Stimulated activated CD8-positive, alpha-beta memory T cell treated with anti-CD3 and anti-CD28 coated beads, Interleukin-7, amount 100 ng/mL, for 48 hours (primary cell): Measurements from ENCODE around the gene PDPR.
"Not testable (repeated sequence)": the region's sequence is repeated elsewhere in the genome, so short reads cannot be mapped to it uniquely, and the experiment has no call there.

Experiments used
- DNase-seq, 2 donors: peaks; one replicate each; pipeline ENCODE4 v3.0.0-alpha.2; 2020; ENCODE audit warnings: low read depth in 1 of 2; ENCODE audit errors: extremely low read depth in 1 of 2

Gene PDPR

DNA sequence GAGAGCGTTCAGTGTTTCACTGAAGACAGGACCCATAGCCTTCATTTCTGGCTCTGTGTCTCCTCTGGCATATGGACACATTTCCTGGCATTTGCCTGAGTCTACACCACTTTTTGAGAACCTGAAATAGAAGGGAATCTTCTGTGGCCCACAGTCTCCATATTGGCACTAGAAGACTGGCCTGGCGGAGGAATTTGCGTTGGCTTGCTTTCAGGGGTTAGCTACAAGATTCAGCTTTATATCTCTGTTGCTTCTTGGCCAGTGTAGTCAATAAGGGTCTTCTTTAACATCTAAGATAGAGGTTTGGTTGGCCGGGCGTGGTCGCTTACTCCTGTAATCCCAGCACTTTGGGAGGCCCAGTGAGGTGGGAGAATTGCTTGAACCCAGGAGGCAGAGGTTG is 46.7 kb downstream of the PDPR start:
- DNase-seq = no peak

DNA sequence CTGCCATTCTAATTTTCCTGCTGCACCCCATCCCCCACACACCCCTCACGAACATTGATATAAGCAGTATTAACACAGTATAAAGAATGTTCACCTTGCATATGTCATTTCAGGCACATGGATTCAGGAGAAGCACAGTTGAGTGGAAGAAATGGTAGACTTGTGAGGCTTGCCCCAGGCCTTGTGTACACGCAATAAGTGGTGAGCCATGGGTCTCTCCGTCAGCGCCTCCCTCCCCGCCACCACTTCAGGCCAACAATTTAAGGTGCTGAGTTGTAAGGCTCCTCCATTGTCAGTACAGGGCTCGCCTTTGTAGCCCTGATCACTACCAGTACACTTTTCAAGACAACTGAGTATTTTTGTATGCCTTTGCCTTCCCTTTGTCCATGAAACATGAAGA is 47.2 kb downstream of the PDPR start:
- DNase-seq = no peak

DNA sequence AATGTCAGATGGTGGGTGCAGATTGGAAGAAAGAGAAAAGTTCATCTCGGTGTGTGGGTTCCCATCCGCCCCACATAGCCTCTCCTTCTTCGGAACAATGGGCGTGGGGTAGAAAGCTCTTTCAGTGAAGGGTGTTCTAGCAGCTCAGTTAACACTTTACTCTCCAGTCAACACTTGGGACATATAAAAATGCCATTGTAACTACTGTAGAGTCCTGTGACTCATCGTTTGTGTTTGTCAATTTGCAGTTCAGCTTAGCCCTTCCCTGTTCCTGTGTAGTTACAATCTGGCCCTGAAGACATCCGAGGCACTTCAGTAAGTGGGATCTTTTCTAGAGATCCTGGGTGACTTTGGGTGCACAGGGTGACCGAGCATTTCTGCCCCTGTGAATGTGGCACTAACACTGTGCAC is 47.9 kb downstream of the PDPR start:
- DNase-seq = no peak

GRCh38 chr16:70163596-70163995 is 49.5 kb downstream of the PDPR start:
- no peak for DNase-seq

GRCh38 chr16:70166688-70167087 is 52.6 kb downstream of the PDPR start:
- DNase-seq = not testable (repeated sequence)

GRCh38 chr16:70173212-70173837 is 59.2 kb downstream of the PDPR start, which contains the start of gene CLEC18C:
CLEC18C (plus strand) TSS chr16:70173787; CDS start chr16:70174279, 492 bp downstream.
- DNase-seq = not testable (repeated sequence)

DNA sequence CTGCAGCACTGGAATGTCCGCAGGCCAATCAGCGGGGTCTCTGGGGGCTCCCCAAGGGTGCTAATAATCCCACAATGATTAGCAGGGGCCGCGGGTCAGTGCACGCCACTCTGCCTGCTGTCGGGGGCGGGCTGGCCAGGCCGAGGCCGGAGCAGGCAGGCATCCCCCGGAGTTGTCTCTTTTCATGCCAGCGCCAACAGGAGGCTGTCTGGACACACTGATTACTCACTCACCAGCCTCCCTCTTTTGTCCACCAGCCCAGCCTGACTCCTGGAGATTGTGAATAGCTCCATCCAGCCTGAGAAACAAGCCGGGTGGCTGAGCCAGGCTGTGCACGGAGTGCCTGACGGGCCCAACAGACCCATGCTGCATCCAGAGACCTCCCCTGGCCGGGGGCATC is 59.8 kb downstream of the PDPR start:
- not testable (repeated sequence) for DNase-seq

GRCh38 chr16:70174387-70174932 is 60.3 kb downstream of the PDPR start:
- DNase-seq = not testable (repeated sequence)

DNA sequence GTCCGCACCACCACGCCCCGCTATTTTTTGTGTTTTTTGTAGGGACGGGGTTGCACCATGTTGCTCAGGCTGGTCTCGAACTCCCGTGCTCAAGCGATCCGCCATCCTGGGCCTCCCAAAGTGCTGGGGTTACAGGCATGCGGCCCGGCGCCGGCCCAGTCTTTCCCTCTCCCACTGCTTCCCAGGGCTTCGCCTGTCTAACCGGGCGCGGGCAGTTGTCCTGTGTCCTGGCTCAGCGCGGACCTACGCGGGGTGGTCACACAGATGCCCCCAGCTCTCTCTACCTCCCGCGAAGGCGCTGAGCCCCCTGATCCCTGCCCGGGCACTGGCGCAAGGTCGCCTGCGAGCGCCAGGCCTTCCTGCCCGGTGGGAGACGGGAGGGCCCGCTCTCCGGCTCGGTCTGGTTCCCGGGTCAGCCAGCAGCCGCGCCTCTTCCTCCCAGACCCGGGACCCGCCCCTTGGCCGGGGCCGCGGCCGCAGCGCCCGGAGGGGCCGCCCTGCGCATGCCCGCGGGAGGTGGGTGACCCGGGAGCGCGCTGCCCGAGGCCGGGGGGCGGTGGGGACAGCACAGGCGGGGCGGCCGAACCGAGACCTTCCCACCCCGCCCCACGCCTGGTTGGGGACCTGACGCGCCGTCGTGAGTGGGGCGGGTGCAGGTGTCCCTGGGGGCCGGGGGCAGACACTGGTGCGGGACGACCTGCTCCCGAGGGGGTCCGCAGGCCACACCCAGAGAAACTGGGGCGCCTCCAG is 73.9 kb downstream of the PDPR start:
- DNase-seq = not testable (repeated sequence)

- not testable (repeated sequence) for DNase-seq
Observed at GRCh38 chr16:70188608-70188915, 74.4 kb downstream of the PDPR start.

GRCh38 chr16:70190574-70190973 is 76.4 kb downstream of the PDPR start:
- DNase-seq = not testable (repeated sequence)

DNA sequence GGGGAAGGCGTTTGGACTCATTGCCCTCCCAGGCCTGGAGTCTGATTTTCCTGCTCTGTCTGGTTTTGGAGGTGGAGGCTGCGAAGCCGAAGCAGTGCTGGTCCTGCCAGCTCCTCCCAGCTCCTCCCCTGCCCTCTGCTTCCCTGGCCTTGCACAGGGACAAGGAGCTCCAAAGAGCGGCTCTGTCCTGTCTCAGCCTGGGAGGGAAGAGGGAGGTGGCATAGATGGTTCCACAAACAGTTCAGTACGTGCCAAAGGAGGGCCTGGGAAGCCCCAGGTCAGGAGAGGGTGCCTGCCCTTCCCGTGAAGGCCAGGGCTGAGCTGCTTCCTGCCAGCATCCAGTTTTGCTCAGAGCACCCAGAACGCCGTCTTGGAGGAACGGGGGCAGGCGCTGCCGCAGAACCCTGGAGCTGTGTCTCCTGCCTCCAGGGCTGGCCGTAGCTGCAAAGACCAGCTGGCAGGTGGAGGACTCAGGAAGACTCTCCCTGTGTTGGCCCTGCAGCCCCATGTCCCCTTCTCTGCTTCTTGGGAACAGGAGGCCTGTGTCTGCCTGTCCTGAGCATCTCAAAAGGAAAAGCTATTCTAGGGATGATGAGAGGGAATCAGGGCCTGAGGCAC is 82.7 kb downstream of the PDPR start:
- DNase-seq = not testable (repeated sequence)

DNA sequence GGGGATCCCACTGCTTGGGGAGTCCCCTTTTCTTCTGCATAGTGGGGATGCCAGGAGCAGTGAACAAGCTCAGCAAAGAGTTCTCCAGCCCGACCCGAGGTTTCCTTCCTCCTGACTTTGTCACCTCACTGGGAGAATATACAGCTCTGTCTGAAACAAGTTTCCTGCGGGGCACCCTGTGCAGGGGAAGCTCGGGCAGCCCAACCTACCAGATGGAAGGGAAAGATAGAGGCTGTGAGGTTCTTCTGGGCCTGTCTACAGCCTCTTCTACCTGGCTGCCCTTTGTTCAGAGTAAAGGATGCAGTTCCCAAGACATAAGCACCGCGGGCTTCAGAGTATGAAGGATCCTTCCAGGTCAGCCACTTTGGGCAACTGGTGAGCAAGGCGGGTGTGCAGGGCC is 83.5 kb downstream of the PDPR start:
- DNase-seq = not testable (repeated sequence)

DNA sequence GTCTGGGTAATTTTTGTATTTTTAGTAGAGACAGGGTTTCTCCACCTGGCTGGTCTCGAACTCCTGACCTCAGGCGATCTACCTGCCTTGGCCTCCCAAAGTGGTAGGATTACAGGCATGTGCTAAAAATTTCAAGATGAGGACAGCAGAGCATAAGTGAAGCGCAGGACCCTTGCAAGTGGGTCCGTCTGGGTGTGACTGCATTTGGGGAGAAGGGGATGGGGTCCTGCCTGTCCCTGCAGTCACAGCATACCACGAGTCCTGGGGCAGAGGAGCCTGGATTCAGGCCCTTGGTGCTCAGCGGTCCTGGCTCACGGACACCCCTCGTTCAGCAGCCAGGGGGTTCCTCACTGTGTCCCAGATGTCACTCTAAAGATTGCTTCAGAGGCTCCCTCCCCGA is 84.1 kb downstream of the PDPR start:
- DNase-seq = not testable (repeated sequence)

DNA sequence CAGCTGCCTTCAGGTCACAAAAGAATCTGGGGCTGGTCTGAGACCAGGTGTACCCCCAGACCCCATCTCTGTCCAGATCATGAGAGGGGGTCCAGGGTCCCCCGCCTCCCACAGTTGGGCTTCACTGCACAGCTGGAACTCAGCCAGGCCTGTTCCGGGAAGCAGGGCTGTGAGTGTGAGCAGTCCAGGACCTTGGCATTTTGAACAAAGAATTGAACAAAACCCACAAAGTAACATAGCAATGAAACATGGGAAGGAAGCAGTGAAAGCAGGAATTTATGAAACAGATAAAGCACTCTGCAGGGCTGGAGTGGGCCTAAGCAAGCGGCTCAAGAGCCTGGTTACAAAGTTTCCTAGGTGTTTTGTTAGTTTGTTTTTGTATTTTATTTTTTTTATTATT is 84.5 kb downstream of the PDPR start:
- not testable (repeated sequence) for DNase-seq

GRCh38 chr16:70199170-70199569 is 85.0 kb downstream of the PDPR start:
- DNase-seq = not testable (repeated sequence)

- DNase-seq = not testable (repeated sequence)
Observed at GRCh38 chr16:70200063-70200462, 85.9 kb downstream of the PDPR start.

DNA sequence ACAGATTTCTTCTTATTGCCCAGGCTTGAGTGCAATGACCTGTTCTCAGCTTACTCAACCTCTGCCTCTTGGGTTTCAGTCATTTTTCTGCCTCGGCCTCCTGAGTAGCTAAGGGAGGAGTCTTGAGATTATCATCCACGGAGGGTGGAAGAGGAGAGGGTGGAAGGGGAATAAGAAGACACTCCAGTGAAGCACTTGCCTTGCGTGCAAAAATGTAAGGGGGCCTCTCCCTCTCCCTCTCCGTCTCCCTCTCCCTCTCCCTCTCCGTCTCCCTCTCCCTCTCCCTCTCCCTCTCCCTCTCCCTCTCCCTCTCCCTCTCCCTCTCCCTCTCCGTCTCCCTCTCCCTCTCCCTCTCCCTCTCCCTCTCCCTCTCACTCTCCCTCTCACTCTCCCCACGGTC is 89.4 kb downstream of the PDPR start:
- DNase-seq = not testable (repeated sequence)

- DNase-seq = not testable (repeated sequence)
Observed at GRCh38 chr16:70204010-70204409, 89.9 kb downstream of the PDPR start.

GRCh38 chr16:70204668-70205405 is 90.7 kb downstream of the PDPR start:
- not testable (repeated sequence) for DNase-seq

GRCh38 chr16:70206382-70206781 is 92.2 kb downstream of the PDPR start:
- DNase-seq = not testable (repeated sequence)
